ENCODE results near the gene SRSF8. TPM values are rescaled to one million over a fixed set of nuclear protein-coding genes. Genes with fewer than 3 reads are reported as not detected.
"Not testable (repeated sequence)": the region's sequence is repeated elsewhere in the genome, so short reads cannot be mapped to it uniquely, and the experiment has no call there.

SRSF8 gene
- total RNA-seq, 1 experiment from 2014 or later = 21.0 TPM

- DNase-seq (ENCODE audit: extremely low read depth, low read depth) = no peak
These were observed 26.8 kb downstream of the SRSF8 start for GRCh38 chr11:95093548-95093947.

GRCh38 chr11:95095858-95096587 is 29.3 kb downstream of the SRSF8 start:
- no peak for DNase-seq (ENCODE audit: extremely low read depth, low read depth)

- DNase-seq (ENCODE audit: extremely low read depth, low read depth) = no peak
These were observed 30.5 kb downstream of the SRSF8 start for GRCh38 chr11:95097209-95097608.

- DNase-seq (ENCODE audit: extremely low read depth, low read depth) = no peak
These were observed 32.1 kb downstream of the SRSF8 start for GRCh38 chr11:95098826-95099225.

- no peak for DNase-seq (ENCODE audit: extremely low read depth, low read depth)
These were observed 33.5 kb downstream of the SRSF8 start for GRCh38 chr11:95100191-95100648.

- DNase-seq (ENCODE audit: extremely low read depth, low read depth) = no peak
These were observed 34.3 kb downstream of the SRSF8 start for GRCh38 chr11:95100856-95101507.

- DNase-seq (ENCODE audit: extremely low read depth, low read depth) = no peak
These were observed 35.2 kb downstream of the SRSF8 start for GRCh38 chr11:95101935-95102334.

- no peak for DNase-seq (ENCODE audit: extremely low read depth, low read depth)
These were observed 36.0 kb downstream of the SRSF8 start for GRCh38 chr11:95102733-95103132.

- no peak for DNase-seq (ENCODE audit: extremely low read depth, low read depth)
These were observed 37.0 kb downstream of the SRSF8 start for GRCh38 chr11:95103701-95104100.

- no peak for DNase-seq (ENCODE audit: extremely low read depth, low read depth)
These were observed 37.6 kb downstream of the SRSF8 start for GRCh38 chr11:95104121-95104830.

- DNase-seq (ENCODE audit: extremely low read depth, low read depth) = no peak
These were observed 38.1 kb downstream of the SRSF8 start for GRCh38 chr11:95104856-95105255.

- DNase-seq (ENCODE audit: extremely low read depth, low read depth) = no peak
These were observed 41.5 kb downstream of the SRSF8 start for GRCh38 chr11:95108159-95108611.

GRCh38 chr11:95108671-95109551 is 42.2 kb downstream of the SRSF8 start:
- no peak for DNase-seq (ENCODE audit: extremely low read depth, low read depth)

GRCh38 chr11:95111471-95111870 is 44.8 kb downstream of the SRSF8 start:
- DNase-seq (ENCODE audit: extremely low read depth, low read depth) = not testable (repeated sequence)

- no peak for DNase-seq (ENCODE audit: extremely low read depth, low read depth)
These were observed 45.3 kb downstream of the SRSF8 start for GRCh38 chr11:95111923-95112540.

- no peak for DNase-seq (ENCODE audit: extremely low read depth, low read depth)
These were observed 48.9 kb downstream of the SRSF8 start for GRCh38 chr11:95115597-95115996.

- no peak for DNase-seq (ENCODE audit: extremely low read depth, low read depth)
These were observed 52.8 kb downstream of the SRSF8 start for GRCh38 chr11:95119361-95120060.
